ENCODE results near the gene KIFC1.

KIFC1 gene

DNA sequence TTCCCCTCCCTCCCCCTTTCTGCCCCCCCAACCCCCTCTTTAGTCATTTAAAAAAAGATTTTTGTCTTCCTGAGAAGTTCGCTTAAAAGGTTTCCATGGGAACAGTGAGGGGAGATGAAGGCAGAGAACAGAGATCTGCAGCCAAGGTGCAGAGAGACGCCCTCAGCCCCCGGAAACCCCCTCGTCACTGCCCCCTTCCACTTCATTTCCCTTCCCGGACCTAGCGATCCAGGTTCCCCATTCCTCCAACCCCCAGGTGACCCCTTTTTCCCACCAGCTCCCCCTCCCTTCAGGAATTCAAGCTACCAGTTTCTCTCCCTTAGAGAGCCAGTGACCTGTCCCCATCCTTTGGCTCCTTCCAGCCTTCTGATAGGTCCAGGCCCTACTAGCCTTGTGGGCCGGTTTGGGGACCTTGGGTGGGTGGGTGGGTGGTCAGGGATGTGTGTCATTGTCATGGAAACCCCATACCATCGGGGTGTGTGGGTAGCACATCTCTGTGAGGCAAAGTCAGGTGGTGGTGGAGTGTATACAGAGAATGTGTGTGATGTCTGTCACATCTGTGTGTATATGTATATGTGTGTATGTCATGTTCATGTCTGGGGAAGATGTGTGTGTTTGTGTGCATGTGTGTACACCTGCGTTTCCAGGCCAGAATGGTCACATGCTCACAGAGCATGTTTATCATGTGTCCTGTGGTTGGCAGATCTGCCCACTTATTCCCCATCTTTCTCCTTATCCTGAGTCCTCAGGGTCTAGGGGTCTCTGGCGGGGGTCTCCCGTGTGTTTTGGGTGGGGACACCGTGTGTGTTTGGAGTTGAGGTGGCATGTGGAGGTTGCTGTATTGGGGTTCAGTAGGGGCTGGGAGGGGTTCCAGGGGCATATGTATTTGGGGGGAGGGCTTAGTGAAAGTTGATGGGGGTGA, 35.2 kb downstream of the KIFC1 start:
- H3K27ac ChIP-seq = no peak overlapping the region
- no peak for DNase-seq (ENCODE audit: low read depth, low spot score)

GRCh38 chr6:33427585-33428223, 36.1 kb downstream of the KIFC1 start:
- Histone ChIP-seq H3K36me3 (ENCODE audit: insufficient read depth, low read length) (no peaks in the 10 kb centered on the region), H3K9ac (ENCODE audit: insufficient read length) (no peak overlapping the region), H3K9me3 (ENCODE audit: low read depth, low read length) (no peaks in the 10 kb centered on the region), H3K27ac (no peak overlapping the region), H3K4me3 (peak overlapping the region; percentile 83)
- no peak for DNase-seq (ENCODE audit: low read depth, low spot score)
- TF ChIP-seq POLR2AphosphoS5 (IDR thresholded peaks at IDR 0.05; ENCODE audit: borderline replicate concordance, low read depth, low read length) (no peak), EZH2 (IDR thresholded peaks at IDR 0.05) (no peak), FOXP2 (optimal IDR thresholded peaks at IDR 0.05; ENCODE audit: control extremely low read depth, extremely low read length, insufficient read depth) (no peak)

More for the DNA sequence above, 35.2 kb downstream of the KIFC1 start:
- H3K9ac ChIP-seq (ENCODE audit: insufficient read length) = no peak overlapping the region
- no peaks in the 10 kb centered on the region for H3K9me3 ChIP-seq (ENCODE audit: low read depth, low read length)
- H3K36me3 ChIP-seq (ENCODE audit: insufficient read depth, low read length) = no peaks in the 10 kb centered on the region
- H3K4me3 ChIP-seq = peak overlapping the region; percentile 78
- TF ChIP-seq EZH2 (IDR thresholded peaks at IDR 0.05) = no peak
- no peak for TF ChIP-seq FOXP2 (optimal IDR thresholded peaks at IDR 0.05; ENCODE audit: control extremely low read depth, extremely low read length, insufficient read depth)
- no peak for TF ChIP-seq POLR2AphosphoS5 (IDR thresholded peaks at IDR 0.05; ENCODE audit: borderline replicate concordance, low read depth, low read length)

DNA sequence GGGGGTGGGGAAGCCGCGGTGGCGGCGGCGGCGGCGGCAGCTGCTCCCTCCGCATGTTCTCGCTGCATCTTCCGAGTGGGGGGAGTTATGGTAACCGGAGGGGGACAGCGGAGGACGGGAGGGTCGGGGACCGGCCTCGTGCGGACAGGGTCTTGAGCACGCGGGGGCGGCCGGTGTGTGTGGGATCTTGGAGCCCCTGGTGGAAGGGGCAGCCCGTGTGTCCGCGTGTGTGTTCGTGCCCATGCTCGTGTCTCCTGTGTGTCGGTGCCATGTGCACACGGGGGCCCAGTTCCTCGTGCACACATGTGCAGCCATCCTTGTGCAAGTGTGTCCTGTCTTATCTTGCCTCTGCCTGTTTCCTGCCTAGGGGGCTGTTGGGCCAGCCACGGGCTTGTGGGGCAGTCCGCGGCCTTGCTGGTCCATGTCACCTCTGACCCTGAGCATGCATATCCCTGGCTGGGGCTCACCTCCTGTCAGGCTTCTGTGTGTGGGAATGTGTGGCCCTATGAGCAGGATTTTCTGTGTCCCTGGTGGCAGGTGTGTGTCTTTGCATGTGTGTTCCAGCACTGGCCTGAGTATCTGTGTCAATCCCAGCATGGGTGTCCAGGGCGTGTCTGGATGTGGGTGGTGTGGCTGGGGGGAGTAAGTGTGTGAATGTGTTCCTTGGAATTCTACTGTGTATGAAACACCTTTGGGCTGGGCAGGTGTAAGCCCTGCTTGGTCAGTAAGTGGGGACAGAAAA, 36.8 kb downstream of the KIFC1 start:
- no peak for DNase-seq (ENCODE audit: low read depth, low spot score)
- H3K27ac ChIP-seq = peak overlapping the region; percentile 6; the same call in 1 of the 2 replicates

DNA sequence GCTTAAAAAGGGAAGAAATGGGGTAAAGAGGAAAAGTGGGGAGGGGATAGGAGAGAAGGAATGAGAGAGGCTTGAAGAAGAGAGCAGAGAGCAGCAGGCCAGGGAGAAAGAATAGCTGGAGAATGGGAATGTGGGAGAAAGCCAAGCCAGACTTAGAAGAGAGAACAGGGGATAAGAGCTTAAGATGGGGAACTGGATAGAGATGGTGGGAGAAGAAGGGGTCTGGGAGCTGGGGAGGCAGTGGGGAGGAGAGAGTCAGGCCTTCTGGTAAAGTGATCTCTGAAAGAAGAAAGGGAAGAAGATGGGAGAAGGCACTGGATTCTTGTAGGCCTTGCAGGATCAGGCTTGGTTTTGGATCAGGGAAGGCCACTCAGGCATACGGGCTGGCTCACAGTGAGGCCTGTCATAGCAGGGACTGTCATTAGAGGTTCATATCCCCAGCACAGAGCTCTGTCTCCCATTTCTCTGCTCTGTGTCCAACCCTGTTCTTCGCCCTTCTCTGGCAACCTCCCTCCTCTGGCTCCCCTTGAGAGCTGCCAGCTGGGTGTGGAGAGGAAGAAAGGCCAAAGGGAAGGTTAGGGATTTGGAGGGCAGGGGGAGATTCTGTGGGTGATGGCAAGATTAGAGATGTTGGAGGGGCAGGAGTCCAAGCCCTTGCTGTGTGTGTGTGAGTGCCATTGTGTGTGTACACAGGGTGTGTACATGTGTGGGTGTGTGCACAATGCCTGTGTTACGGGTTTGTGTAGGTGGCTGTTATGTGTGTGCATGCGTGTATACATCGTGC, 37.5 kb downstream of the KIFC1 start:
- DNase-seq (ENCODE audit: low read depth, low spot score) = no peak
- H3K9me3 ChIP-seq (ENCODE audit: low read depth, low read length) = no peaks in the 10 kb centered on the region
- H3K4me3 ChIP-seq = peak overlapping the region; percentile 83
- H3K9ac ChIP-seq (ENCODE audit: insufficient read length) = peak overlapping the region; percentile 7
- H3K27ac ChIP-seq = peak overlapping the region; percentile 6; the same call in 1 of the 2 replicates
- H3K36me3 ChIP-seq (ENCODE audit: insufficient read depth, low read length) = no peaks in the 10 kb centered on the region
- TF ChIP-seq POLR2AphosphoS5 (IDR thresholded peaks at IDR 0.05; ENCODE audit: borderline replicate concordance, low read depth, low read length) = no peak
- TF ChIP-seq EZH2 (IDR thresholded peaks at IDR 0.05) = no peak
- no peak for TF ChIP-seq FOXP2 (optimal IDR thresholded peaks at IDR 0.05; ENCODE audit: control extremely low read depth, extremely low read length, insufficient read depth)

More for the DNA sequence above, 36.8 kb downstream of the KIFC1 start:
- no peaks in the 10 kb centered on the region for H3K36me3 ChIP-seq (ENCODE audit: insufficient read depth, low read length)
- peak overlapping the region; percentile 7 for H3K9ac ChIP-seq (ENCODE audit: insufficient read length)
- peak overlapping the region; percentile 83 for H3K4me3 ChIP-seq
- TF ChIP-seq EZH2 (IDR thresholded peaks at IDR 0.05) (no peak), POLR2AphosphoS5 (IDR thresholded peaks at IDR 0.05; ENCODE audit: borderline replicate concordance, low read depth, low read length) (no peak), FOXP2 (optimal IDR thresholded peaks at IDR 0.05; ENCODE audit: control extremely low read depth, extremely low read length, insufficient read depth) (no peak)
- no peaks in the 10 kb centered on the region for H3K9me3 ChIP-seq (ENCODE audit: low read depth, low read length)

DNA sequence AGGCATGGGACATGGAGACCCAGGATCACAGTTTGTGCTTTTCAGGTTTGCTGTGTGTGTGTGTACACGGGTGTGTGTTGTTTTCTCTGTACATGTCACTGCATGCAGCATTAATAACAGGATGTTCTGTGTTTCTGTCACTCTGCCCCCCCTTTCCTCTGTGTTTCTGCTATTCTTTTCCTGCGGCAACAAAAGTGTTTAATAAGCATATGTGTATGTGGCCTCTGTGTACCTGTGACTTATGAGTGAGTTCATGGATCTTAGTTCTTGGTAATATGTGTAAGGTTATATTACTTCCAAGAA, 38.1 kb downstream of the KIFC1 start:
- no peak overlapping the region for H3K9ac ChIP-seq (ENCODE audit: insufficient read length)

DNA sequence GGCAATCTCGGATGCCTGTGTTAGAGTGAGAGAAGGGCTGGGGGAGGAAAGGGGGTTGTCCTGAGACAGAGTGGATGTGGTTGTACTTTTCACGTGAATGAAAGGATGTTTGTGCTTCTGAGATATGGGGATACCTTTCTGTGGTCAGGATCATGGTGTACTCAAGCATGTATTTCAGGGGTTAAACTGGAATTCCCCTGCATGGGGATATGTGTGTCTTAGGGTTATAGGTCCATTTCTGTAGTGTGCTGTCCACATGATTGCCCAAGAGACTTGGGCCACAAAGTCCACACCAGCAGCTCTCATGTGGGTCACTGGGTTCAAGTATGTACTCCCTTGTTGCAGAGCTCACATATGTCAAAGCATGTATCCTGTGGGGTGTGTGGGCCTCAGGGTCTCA, 38.7 kb downstream of the KIFC1 start:
- Histone ChIP-seq H3K36me3 (ENCODE audit: insufficient read depth, low read length) (no peaks in the 10 kb centered on the region; the same call in 1 of the 2 replicates), H3K9me3 (ENCODE audit: low read depth, low read length) (no peaks in the 10 kb centered on the region), H3K9ac (ENCODE audit: insufficient read length) (no peak overlapping the region), H3K27ac (peak overlapping the region; percentile 54; the same call in 1 of the 2 replicates), H3K4me3 (peak overlapping the region; percentile 56; the same call in 1 of the 2 replicates)
- no peak for DNase-seq (ENCODE audit: low read depth, low spot score)
- TF ChIP-seq FOXP2 (optimal IDR thresholded peaks at IDR 0.05; ENCODE audit: control extremely low read depth, extremely low read length, insufficient read depth) (no peak), EZH2 (IDR thresholded peaks at IDR 0.05) (no peak), POLR2AphosphoS5 (IDR thresholded peaks at IDR 0.05; ENCODE audit: borderline replicate concordance, low read depth, low read length) (no peak)

More for the DNA sequence above, 38.1 kb downstream of the KIFC1 start:
- no peaks in the 10 kb centered on the region for H3K9me3 ChIP-seq (ENCODE audit: low read depth, low read length)
- no peak overlapping the region; the same call in 1 of the 2 replicates for H3K4me3 ChIP-seq
- TF ChIP-seq EZH2 (IDR thresholded peaks at IDR 0.05) (no peak), POLR2AphosphoS5 (IDR thresholded peaks at IDR 0.05; ENCODE audit: borderline replicate concordance, low read depth, low read length) (no peak), FOXP2 (optimal IDR thresholded peaks at IDR 0.05; ENCODE audit: control extremely low read depth, extremely low read length, insufficient read depth) (no peak)
- H3K36me3 ChIP-seq (ENCODE audit: insufficient read depth, low read length) = no peaks in the 10 kb centered on the region
- peak overlapping the region; percentile 54; the same call in 1 of the 2 replicates for H3K27ac ChIP-seq
- no peak for DNase-seq (ENCODE audit: low read depth, low spot score)
